Measurements from ENCODE around the gene SMARCD2.

DNA sequence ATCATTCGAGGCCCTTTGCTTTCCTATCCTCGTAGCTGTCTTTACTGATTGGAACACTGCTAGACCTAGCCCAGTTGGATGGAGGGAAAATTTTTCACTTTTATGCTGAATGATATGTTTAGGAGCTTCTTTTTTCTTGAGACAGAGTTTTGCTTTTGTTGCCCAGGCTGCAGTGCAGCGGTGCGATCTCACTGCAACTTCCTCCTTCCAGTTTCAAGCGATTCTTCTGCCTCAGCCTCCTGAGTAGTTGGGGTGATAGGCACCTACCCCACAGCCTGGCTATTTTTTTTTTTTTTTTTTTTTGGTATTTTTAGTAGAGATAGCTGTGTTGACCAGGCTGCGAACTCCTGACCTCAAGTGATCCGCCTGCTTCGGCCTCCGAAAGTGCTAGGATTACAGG lies 32.5 kb downstream of the SMARCD2 start:
- TF ChIP-seq, protein P1, sequence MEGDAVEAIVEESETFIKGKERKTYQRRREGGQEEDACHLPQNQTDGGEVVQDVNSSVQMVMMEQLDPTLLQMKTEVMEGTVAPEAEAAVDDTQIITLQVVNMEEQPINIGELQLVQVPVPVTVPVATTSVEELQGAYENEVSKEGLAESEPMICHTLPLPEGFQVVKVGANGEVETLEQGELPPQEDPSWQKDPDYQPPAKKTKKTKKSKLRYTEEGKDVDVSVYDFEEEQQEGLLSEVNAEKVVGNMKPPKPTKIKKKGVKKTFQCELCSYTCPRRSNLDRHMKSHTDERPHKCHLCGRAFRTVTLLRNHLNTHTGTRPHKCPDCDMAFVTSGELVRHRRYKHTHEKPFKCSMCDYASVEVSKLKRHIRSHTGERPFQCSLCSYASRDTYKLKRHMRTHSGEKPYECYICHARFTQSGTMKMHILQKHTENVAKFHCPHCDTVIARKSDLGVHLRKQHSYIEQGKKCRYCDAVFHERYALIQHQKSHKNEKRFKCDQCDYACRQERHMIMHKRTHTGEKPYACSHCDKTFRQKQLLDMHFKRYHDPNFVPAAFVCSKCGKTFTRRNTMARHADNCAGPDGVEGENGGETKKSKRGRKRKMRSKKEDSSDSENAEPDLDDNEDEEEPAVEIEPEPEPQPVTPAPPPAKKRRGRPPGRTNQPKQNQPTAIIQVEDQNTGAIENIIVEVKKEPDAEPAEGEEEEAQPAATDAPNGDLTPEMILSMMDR (IDR thresholded peaks at IDR 0.05): no peak
- TF ChIP-seq POLR2A (IDR thresholded peaks at IDR 0.05): no peak
